ENCODE data around the gene SRPRB.
"Not testable (repeated sequence)": the region's sequence is repeated elsewhere in the genome, so short reads cannot be mapped to it uniquely, and the experiment has no call there.

SRPRB gene

DNA sequence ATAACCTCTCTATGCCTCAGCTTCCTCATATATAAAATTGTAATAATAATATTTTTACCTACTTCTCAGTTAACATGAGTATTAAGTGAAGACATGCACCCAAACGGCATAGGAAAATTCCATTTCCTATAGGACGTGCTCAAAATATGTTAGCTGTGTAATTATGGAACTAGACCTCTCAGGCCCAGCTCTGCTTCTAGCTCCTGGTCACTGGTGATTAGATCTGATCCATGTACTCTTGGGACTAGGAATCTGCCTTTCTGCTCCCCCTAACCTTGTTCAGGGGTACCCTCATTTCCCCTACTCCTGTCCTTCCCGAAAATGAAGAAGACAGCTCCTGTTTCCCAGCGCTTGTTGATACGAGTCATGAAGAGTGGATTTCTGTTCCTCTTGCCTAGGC, 29.8 kb upstream of the SRPRB start:
- H4K5ac ChIP-seq (ENCODE audit: low read length), result no peak overlapping the region
- WGBS (ENCODE audit: extremely low coverage, insufficient coverage, low lambda C conversion rate), result no CpG with 5 or more reads among the region's 5 CpGs
- no peak overlapping the region for H2AK5ac ChIP-seq (ENCODE audit: low read length)

GRCh38 chr3:133776794-133777438, 28.7 kb upstream of the SRPRB start:
- no peak overlapping the region for H3K4me3 ChIP-seq (ENCODE audit: low read length)
- H3K27me3 ChIP-seq (ENCODE audit: insufficient read depth, low read length, poor library complexity), result no peaks in the 10 kb centered on the region
- no peak overlapping the region for H3K23ac ChIP-seq (ENCODE audit: low read length)
- no peaks in the 10 kb centered on the region for H3K79me2 ChIP-seq (ENCODE audit: control insufficient read depth, insufficient read depth, low read length)
- H3K27ac ChIP-seq (ENCODE audit: low read depth, low read length), result no peak overlapping the region
- no peak overlapping the region for H3K18ac ChIP-seq (ENCODE audit: low read length)
- H2AK5ac ChIP-seq (ENCODE audit: low read length), result no peak overlapping the region
- no peak overlapping the region for H2BK120ac ChIP-seq (ENCODE audit: low read depth, low read length)
- H2BK15ac ChIP-seq (replicated peaks; ENCODE audit: low read depth), result no peak overlapping the region
- no peak overlapping the region for H3K4ac ChIP-seq (ENCODE audit: low read depth, low read length)
- H4K8ac ChIP-seq (ENCODE audit: low read depth, low read length), result no peak overlapping the region
- H3K56ac ChIP-seq (ENCODE audit: low read length), result no peak overlapping the region
- no peak overlapping the region for H4K5ac ChIP-seq (ENCODE audit: low read length)
- no peak overlapping the region for H3K9ac ChIP-seq (ENCODE audit: low read length)
- no CpG with 5 or more reads among the region's 7 CpGs for WGBS (ENCODE audit: extremely low coverage, insufficient coverage, low lambda C conversion rate)
- H3K4me2 ChIP-seq (ENCODE audit: low read length), result no peak overlapping the region
- H3K36me3 ChIP-seq (ENCODE audit: control insufficient read depth, insufficient read depth, low read length), result no peaks in the 10 kb centered on the region
- no peak overlapping the region for H2BK5ac ChIP-seq (ENCODE audit: low read length)
- DNase-seq, result no peak
- no peaks in the 10 kb centered on the region for H3K4me1 ChIP-seq (ENCODE audit: control insufficient read depth, low read depth, low read length)
- no peaks in the 10 kb centered on the region for H3K79me1 ChIP-seq (ENCODE audit: low read length)

More for the DNA sequence above, 29.8 kb upstream of the SRPRB start:
- Histone ChIP-seq H2BK5ac (ENCODE audit: low read length) (no peak overlapping the region), H3K56ac (ENCODE audit: low read length) (no peak overlapping the region), H2BK120ac (ENCODE audit: low read depth, low read length) (no peak overlapping the region), H3K36me3 (ENCODE audit: control insufficient read depth, insufficient read depth, low read length) (no peaks in the 10 kb centered on the region), H3K18ac (ENCODE audit: low read length) (no peak overlapping the region), H4K8ac (ENCODE audit: low read depth, low read length) (no peak overlapping the region), H3K79me2 (ENCODE audit: control insufficient read depth, insufficient read depth, low read length) (no peaks in the 10 kb centered on the region), H2BK15ac (replicated peaks; ENCODE audit: low read depth) (no peak overlapping the region), H3K23ac (ENCODE audit: low read length) (no peak overlapping the region), H3K27me3 (ENCODE audit: insufficient read depth, low read length, poor library complexity) (no peaks in the 10 kb centered on the region), H3K4ac (ENCODE audit: low read depth, low read length) (no peak overlapping the region), H3K79me1 (ENCODE audit: low read length) (no peaks in the 10 kb centered on the region), H3K27ac (ENCODE audit: low read depth, low read length) (no peak overlapping the region), H3K4me2 (ENCODE audit: low read length) (no peak overlapping the region), H3K9ac (ENCODE audit: low read length) (no peak overlapping the region), H3K4me3 (ENCODE audit: low read length) (no peak overlapping the region), H3K4me1 (ENCODE audit: control insufficient read depth, low read depth, low read length) (no peaks in the 10 kb centered on the region)
- no peak for DNase-seq

GRCh38 chr3:133777807-133778568, 27.6 kb upstream of the SRPRB start:
- H3K9ac ChIP-seq (ENCODE audit: low read length), result no peak overlapping the region
- no peak overlapping the region for H3K23ac ChIP-seq (ENCODE audit: low read length)
- no peak for DNase-seq
- no peaks in the 10 kb centered on the region for H3K79me2 ChIP-seq (ENCODE audit: control insufficient read depth, insufficient read depth, low read length)
- H2BK120ac ChIP-seq (ENCODE audit: low read depth, low read length), result no peak overlapping the region
- no peak overlapping the region for H3K18ac ChIP-seq (ENCODE audit: low read length)
- H3K4ac ChIP-seq (ENCODE audit: low read depth, low read length), result no peak overlapping the region
- no peak overlapping the region for H2AK5ac ChIP-seq (ENCODE audit: low read length)
- H2BK5ac ChIP-seq (ENCODE audit: low read length), result no peak overlapping the region
- H3K27ac ChIP-seq (ENCODE audit: low read depth, low read length), result no peak overlapping the region
- H3K27me3 ChIP-seq (ENCODE audit: insufficient read depth, low read length, poor library complexity), result no peaks in the 10 kb centered on the region
- H3K79me1 ChIP-seq (ENCODE audit: low read length), result no peaks in the 10 kb centered on the region
- H3K4me1 ChIP-seq (ENCODE audit: control insufficient read depth, low read depth, low read length), result no peaks in the 10 kb centered on the region
- no peak overlapping the region for H4K8ac ChIP-seq (ENCODE audit: low read depth, low read length)
- WGBS (ENCODE audit: extremely low coverage, insufficient coverage, low lambda C conversion rate), result no CpG with 5 or more reads among the region's 8 CpGs
- no peak overlapping the region for H3K4me2 ChIP-seq (ENCODE audit: low read length)
- no peaks in the 10 kb centered on the region for H3K36me3 ChIP-seq (ENCODE audit: control insufficient read depth, insufficient read depth, low read length)
- H3K4me3 ChIP-seq (ENCODE audit: low read length), result no peak overlapping the region
- H4K5ac ChIP-seq (ENCODE audit: low read length), result no peak overlapping the region
- no peak overlapping the region for H3K56ac ChIP-seq (ENCODE audit: low read length)
- no peak overlapping the region for H2BK15ac ChIP-seq (replicated peaks; ENCODE audit: low read depth)

GRCh38 chr3:133779626-133780203, 25.9 kb upstream of the SRPRB start:
- no peak for DNase-seq
- H3K27me3 ChIP-seq (ENCODE audit: insufficient read depth, low read length, poor library complexity), result no peaks in the 10 kb centered on the region
- no peak overlapping the region for H3K27ac ChIP-seq (ENCODE audit: low read depth, low read length)
- no peaks in the 10 kb centered on the region for H3K79me1 ChIP-seq (ENCODE audit: low read length)
- no peak overlapping the region for H2BK15ac ChIP-seq (replicated peaks; ENCODE audit: low read depth)
- no peak overlapping the region for H3K9ac ChIP-seq (ENCODE audit: low read length)
- no peak overlapping the region for H3K4ac ChIP-seq (ENCODE audit: low read depth, low read length)
- H3K36me3 ChIP-seq (ENCODE audit: control insufficient read depth, insufficient read depth, low read length), result no peaks in the 10 kb centered on the region
- no peaks in the 10 kb centered on the region for H3K4me1 ChIP-seq (ENCODE audit: control insufficient read depth, low read depth, low read length)
- WGBS (ENCODE audit: extremely low coverage, insufficient coverage, low lambda C conversion rate), result no CpG with 5 or more reads among the region's 4 CpGs
- no peaks in the 10 kb centered on the region for H3K79me2 ChIP-seq (ENCODE audit: control insufficient read depth, insufficient read depth, low read length)
- H4K8ac ChIP-seq (ENCODE audit: low read depth, low read length), result no peak overlapping the region
- no peak overlapping the region for H3K23ac ChIP-seq (ENCODE audit: low read length)
- H3K56ac ChIP-seq (ENCODE audit: low read length), result no peak overlapping the region
- H3K4me3 ChIP-seq (ENCODE audit: low read length), result no peak overlapping the region
- H2AK5ac ChIP-seq (ENCODE audit: low read length), result no peak overlapping the region
- no peak overlapping the region for H3K18ac ChIP-seq (ENCODE audit: low read length)
- no peak overlapping the region for H3K4me2 ChIP-seq (ENCODE audit: low read length)
- H4K5ac ChIP-seq (ENCODE audit: low read length), result no peak overlapping the region
- H2BK5ac ChIP-seq (ENCODE audit: low read length), result no peak overlapping the region
- H2BK120ac ChIP-seq (ENCODE audit: low read depth, low read length), result no peak overlapping the region

- not testable (repeated sequence) for H2BK15ac ChIP-seq (replicated peaks; ENCODE audit: low read depth); H2AK5ac ChIP-seq (ENCODE audit: low read length); H3K56ac ChIP-seq (ENCODE audit: low read length); H4K5ac ChIP-seq (ENCODE audit: low read length); H3K79me2 ChIP-seq (ENCODE audit: control insufficient read depth, insufficient read depth, low read length); H4K8ac ChIP-seq (ENCODE audit: low read depth, low read length); H3K4me2 ChIP-seq (ENCODE audit: low read length); H3K9ac ChIP-seq (ENCODE audit: low read length); H3K4ac ChIP-seq (ENCODE audit: low read depth, low read length); H3K27ac ChIP-seq (ENCODE audit: low read depth, low read length); H3K23ac ChIP-seq (ENCODE audit: low read length); H2BK120ac ChIP-seq (ENCODE audit: low read depth, low read length); H3K18ac ChIP-seq (ENCODE audit: low read length); DNase-seq; H3K4me1 ChIP-seq (ENCODE audit: control insufficient read depth, low read depth, low read length); H3K27me3 ChIP-seq (ENCODE audit: insufficient read depth, low read length, poor library complexity); H3K4me3 ChIP-seq (ENCODE audit: low read length); H3K79me1 ChIP-seq (ENCODE audit: low read length); H2BK5ac ChIP-seq (ENCODE audit: low read length); H3K36me3 ChIP-seq (ENCODE audit: control insufficient read depth, insufficient read depth, low read length)
- WGBS (ENCODE audit: extremely low coverage, insufficient coverage, low lambda C conversion rate), result no CpG with 5 or more reads among the region's 6 CpGs
Observed at GRCh38 chr3:133780756-133781155, 24.9 kb upstream of the SRPRB start.

Data from mesendoderm (in vitro differentiated cells).